ENCODE data around the gene HMG20A. TPM values are rescaled to one million over a fixed set of nuclear protein-coding genes. Genes with fewer than 3 reads are reported as not detected.

The HMG20A gene
- polyA plus RNA-seq, 2 donors: 6.5 to 7.0 TPM

DNA sequence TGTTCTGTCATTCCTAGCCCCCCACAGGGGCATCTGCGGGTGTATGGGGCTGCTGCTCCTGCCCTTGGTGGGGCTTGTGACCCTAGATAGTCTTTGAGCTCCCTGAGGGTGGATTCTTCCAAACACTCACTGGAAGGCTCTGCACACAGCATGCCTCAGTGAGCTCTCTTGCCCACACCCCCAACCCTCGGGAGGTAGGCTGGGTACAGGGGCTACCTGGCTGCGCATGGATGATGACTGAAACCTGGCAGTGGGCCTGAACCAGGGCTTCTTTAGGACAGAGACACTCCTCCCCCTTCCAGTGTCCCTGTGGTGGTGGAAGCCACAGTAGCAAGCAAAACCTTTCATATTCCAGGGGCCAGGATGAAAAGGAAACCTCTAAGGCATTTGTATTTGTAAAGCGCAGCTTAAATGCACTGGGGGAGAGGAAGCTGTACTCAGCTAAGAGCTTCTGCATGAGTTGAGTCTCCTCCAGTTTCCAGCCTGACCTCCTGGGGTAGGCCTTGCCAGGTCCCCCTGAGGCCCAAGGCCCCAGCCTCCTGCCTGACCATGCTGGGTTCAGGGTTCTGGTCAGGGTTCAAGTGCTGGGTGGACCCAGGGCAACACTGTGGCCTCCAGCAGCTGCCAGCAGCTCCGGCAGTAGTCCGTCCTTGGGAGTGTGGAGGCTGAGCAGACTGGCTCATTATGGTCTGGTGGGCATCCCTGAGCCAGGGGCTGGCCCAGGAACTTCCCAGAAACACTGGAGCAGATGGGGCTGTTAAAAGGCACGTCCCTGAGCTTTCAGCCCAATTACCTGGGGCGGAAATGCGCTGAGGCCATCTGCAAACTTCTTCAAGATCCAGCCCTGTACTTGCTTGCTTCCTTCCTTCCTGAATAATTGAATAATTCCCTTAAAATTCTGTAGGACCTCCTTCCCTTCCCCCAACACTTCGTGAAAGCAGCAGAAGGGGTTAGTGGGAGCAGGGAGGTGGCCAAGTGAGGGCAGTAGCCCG is 89.7 kb downstream of the HMG20A start:
- Histone ChIP-seq H3K4me3 (ENCODE audit: low read depth in 1 of 2, low read length in 2 of 2) (no peak overlapping the region), H3K27me3 (ENCODE audit: control insufficient read depth in 1 of 2, insufficient read depth in 2 of 2, low read length in 2 of 2) (no peaks in the 10 kb centered on the region), H3K27ac (ENCODE audit: low read depth in 2 of 2, low read length in 1 of 2) (no peak overlapping the region), H3K4me1 (ENCODE audit: control insufficient read depth in 2 of 2, insufficient read depth in 2 of 2, low read length in 1 of 2) (peaks cover 5 to 19% of the 10 kb centered on the region in 2 donors), H3K36me3 (ENCODE audit: control insufficient read depth in 2 of 2, insufficient read depth in 2 of 2, low read length in 1 of 2) (no peaks in the 10 kb centered on the region), H3K9me3 (ENCODE audit: control insufficient read depth in 2 of 2, insufficient read depth in 1 of 2, low read depth in 1 of 2, low read length in 1 of 2) (no peaks in the 10 kb centered on the region)
- 85 to 87% methylated on average over 11 of the region's 11 CpGs for WGBS, 2 donors

DNA sequence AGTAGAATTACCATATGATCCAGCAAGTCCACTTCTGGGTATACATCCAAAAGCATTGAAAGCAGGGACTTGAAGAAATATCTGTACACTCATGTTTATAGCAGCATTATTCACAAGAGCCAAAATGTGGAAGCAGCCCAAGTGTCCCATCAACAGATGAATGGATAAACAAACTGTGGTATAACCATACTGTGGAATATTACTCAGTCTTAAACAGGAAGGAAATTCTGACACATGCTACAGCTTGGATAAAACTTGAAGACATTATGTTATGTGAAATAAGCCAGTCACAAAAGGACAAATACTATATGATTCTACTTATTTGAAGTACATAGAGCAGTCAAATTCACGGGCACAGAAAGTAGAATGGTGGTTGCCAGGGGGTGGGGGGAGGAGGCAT is 91.2 kb downstream of the HMG20A start:
- H3K4me1 ChIP-seq (ENCODE audit: control insufficient read depth in 2 of 2, insufficient read depth in 2 of 2, low read length in 1 of 2): peaks cover 0 to 10% of the 10 kb centered on the region in 2 donors
- no peak overlapping the region for H3K4me3 ChIP-seq (ENCODE audit: low read depth in 1 of 2, low read length in 2 of 2)
- H3K27me3 ChIP-seq (ENCODE audit: control insufficient read depth in 1 of 2, insufficient read depth in 2 of 2, low read length in 2 of 2): no peaks in the 10 kb centered on the region
- no peak overlapping the region for H3K27ac ChIP-seq (ENCODE audit: low read depth in 2 of 2, low read length in 1 of 2)
- no peaks in the 10 kb centered on the region for H3K36me3 ChIP-seq (ENCODE audit: control insufficient read depth in 2 of 2, insufficient read depth in 2 of 2, low read length in 1 of 2)
- no peaks in the 10 kb centered on the region for H3K9me3 ChIP-seq (ENCODE audit: control insufficient read depth in 2 of 2, insufficient read depth in 1 of 2, low read depth in 1 of 2, low read length in 1 of 2)
- 93 to 95% methylated on average over 1 of the region's 1 CpG for WGBS, 2 donors

DNA sequence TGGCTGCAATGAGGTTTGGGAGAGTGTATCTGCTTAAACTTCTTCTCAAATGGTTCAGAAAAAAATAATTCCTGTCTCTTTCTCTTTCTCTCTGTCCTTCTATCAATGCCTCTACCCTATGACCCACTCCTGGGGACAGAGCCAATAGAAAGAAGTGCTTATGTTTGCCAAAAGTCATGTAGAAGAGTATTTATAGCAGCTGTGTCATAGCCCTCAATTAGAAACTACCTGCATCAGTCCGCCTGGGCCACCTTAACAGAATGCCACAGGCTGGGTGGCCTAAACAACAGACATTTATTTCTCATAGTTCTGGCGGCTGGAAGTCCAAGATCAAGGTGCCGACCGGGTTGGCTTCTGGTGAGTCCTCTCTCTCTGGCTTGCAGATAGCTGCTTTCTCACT is 92.5 kb downstream of the HMG20A start:
- no peaks in the 10 kb centered on the region for H3K36me3 ChIP-seq (ENCODE audit: control insufficient read depth in 2 of 2, insufficient read depth in 2 of 2, low read length in 1 of 2)
- no peaks in the 10 kb centered on the region for H3K27me3 ChIP-seq (ENCODE audit: control insufficient read depth in 1 of 2, insufficient read depth in 2 of 2, low read length in 2 of 2)
- H3K4me1 ChIP-seq (ENCODE audit: control insufficient read depth in 2 of 2, insufficient read depth in 2 of 2, low read length in 1 of 2): peaks cover 0 to 2% of the 10 kb centered on the region in 2 donors
- no peaks in the 10 kb centered on the region for H3K9me3 ChIP-seq (ENCODE audit: control insufficient read depth in 2 of 2, insufficient read depth in 1 of 2, low read depth in 1 of 2, low read length in 1 of 2)
- H3K27ac ChIP-seq (ENCODE audit: low read depth in 2 of 2, low read length in 1 of 2): no peak overlapping the region
- no peak overlapping the region for H3K4me3 ChIP-seq (ENCODE audit: low read depth in 1 of 2, low read length in 2 of 2)
- 82 to 96% methylated on average over 4 of the region's 4 CpGs for WGBS, 2 donors

DNA sequence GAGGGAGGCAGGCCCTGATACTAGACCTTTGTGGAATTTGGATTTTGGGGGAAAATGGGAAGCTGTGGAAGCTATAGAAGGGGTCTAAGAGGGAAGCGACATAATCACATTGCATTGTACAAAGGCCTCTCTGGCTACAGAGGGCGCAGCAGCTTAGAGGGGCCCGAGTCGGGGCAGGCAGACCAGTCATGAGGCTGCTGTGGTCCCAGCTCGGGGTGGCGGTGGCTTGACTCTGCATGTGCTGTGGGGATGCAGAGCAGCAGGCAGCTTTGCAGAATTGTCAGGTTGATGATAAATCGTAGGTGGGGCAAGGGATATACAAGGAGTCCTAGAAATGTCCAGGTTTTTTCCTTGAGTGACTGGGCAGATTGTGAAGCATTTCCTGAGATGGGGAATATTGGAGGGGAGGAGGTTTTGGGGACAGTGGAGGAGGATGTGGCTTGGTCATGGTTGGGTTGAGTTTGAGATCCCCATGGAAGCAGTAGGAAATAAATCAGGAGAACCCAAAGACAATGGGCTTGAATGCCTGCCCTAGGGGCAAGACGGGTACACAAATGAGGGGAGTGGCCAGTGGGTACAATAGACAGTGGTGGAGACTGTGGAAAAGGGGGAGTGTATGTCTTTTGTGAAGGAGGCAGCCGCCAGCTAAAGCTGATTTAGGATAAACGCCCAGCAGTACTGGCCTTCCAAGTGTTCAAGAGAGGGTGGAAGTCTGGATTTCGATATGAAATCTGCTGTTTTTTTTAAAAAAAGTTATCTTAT is 94.1 kb downstream of the HMG20A start:
- no peak overlapping the region for H3K27ac ChIP-seq (ENCODE audit: low read depth in 2 of 2, low read length in 1 of 2)
- H3K27me3 ChIP-seq (ENCODE audit: control insufficient read depth in 1 of 2, insufficient read depth in 2 of 2, low read length in 2 of 2): no peaks in the 10 kb centered on the region
- H3K4me1 ChIP-seq (ENCODE audit: control insufficient read depth in 2 of 2, insufficient read depth in 2 of 2, low read length in 1 of 2): no peaks in the 10 kb centered on the region
- H3K9me3 ChIP-seq (ENCODE audit: control insufficient read depth in 2 of 2, insufficient read depth in 1 of 2, low read depth in 1 of 2, low read length in 1 of 2): no peaks in the 10 kb centered on the region
- WGBS, 2 donors: 88 to 89% methylated on average over 11 of the region's 11 CpGs
- H3K4me3 ChIP-seq (ENCODE audit: low read depth in 1 of 2, low read length in 2 of 2): no peak overlapping the region
- no peaks in the 10 kb centered on the region for H3K36me3 ChIP-seq (ENCODE audit: control insufficient read depth in 2 of 2, insufficient read depth in 2 of 2, low read length in 1 of 2)

DNA sequence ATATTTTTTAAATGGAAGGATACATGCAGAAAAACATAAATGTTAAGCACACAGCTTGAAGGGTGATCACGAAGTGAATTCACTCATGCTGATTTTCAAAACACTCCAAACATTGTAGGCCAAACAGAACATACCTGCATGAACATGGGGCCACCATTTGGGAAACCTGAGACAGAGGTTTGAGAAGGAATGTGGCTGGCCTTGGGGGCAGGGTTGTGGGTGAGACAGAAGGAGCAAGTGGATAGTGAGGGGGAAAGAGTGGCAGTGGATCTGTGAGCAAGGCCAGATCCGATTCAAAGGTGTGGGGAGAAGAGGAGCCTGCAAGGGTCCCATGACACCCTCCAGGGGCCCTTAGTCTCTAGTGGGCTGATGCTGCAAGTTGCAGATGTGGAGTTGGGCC is 94.9 kb downstream of the HMG20A start:
- no peak overlapping the region for H3K27ac ChIP-seq (ENCODE audit: low read depth in 2 of 2, low read length in 1 of 2)
- no peak overlapping the region for H3K4me3 ChIP-seq (ENCODE audit: low read depth in 1 of 2, low read length in 2 of 2)
- H3K27me3 ChIP-seq (ENCODE audit: control insufficient read depth in 1 of 2, insufficient read depth in 2 of 2, low read length in 2 of 2): no peaks in the 10 kb centered on the region
- 92 to 97% methylated on average over 2 of the region's 2 CpGs for WGBS, 2 donors
- H3K36me3 ChIP-seq (ENCODE audit: control insufficient read depth in 2 of 2, insufficient read depth in 2 of 2, low read length in 1 of 2): no peaks in the 10 kb centered on the region
- H3K4me1 ChIP-seq (ENCODE audit: control insufficient read depth in 2 of 2, insufficient read depth in 2 of 2, low read length in 1 of 2): no peaks in the 10 kb centered on the region
- no peaks in the 10 kb centered on the region for H3K9me3 ChIP-seq (ENCODE audit: control insufficient read depth in 2 of 2, insufficient read depth in 1 of 2, low read depth in 1 of 2, low read length in 1 of 2)

DNA sequence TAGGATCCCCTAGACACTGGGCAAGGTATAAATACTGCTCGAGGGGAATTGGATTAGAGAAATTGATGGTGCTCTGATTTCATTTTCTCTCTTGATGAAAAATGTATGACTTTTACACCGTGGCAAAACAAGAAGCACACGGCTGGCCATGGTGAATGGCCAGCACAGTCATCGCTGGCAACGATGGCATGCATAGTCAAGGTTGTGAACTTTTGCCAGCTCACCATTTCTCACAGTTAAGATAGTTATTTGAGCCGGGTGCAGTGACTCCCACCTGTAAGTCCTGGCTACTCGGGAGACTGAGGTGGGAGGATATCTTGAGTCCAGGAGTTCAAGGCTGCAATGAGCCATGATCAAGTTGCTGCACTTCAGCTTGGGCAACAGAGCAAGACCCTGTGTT is 95.4 kb downstream of the HMG20A start:
- WGBS, 2 donors: 86 to 91% methylated on average over 7 of the region's 7 CpGs
- Histone ChIP-seq H3K27me3 (ENCODE audit: control insufficient read depth in 1 of 2, insufficient read depth in 2 of 2, low read length in 2 of 2) (no peaks in the 10 kb centered on the region), H3K36me3 (ENCODE audit: control insufficient read depth in 2 of 2, insufficient read depth in 2 of 2, low read length in 1 of 2) (no peaks in the 10 kb centered on the region), H3K4me1 (ENCODE audit: control insufficient read depth in 2 of 2, insufficient read depth in 2 of 2, low read length in 1 of 2) (no peaks in the 10 kb centered on the region), H3K4me3 (ENCODE audit: low read depth in 1 of 2, low read length in 2 of 2) (no peak overlapping the region), H3K9me3 (ENCODE audit: control insufficient read depth in 2 of 2, insufficient read depth in 1 of 2, low read depth in 1 of 2, low read length in 1 of 2) (no peaks in the 10 kb centered on the region), H3K27ac (ENCODE audit: low read depth in 2 of 2, low read length in 1 of 2) (no peak overlapping the region)

DNA sequence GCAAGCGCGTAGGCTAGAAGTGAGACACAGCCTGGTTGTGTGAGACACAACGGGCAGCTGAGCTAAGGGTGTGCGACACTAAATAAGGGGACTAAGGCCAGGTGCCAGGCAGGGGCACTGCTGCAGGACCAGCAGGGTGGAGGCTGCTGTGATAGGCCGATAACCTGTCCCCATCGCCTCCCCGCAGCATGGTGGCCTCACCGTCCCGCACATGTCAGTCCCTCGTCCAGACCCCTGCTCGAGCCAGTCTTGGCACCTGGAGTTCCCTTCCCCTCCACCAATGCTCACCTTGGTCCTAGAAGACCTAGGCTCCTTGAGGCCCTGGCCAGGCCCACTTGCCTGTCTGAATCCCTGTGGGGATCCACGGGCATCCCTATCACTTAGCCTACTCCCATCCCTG is 96.1 kb downstream of the HMG20A start:
- Histone ChIP-seq H3K9me3 (ENCODE audit: control insufficient read depth in 2 of 2, insufficient read depth in 1 of 2, low read depth in 1 of 2, low read length in 1 of 2) (no peaks in the 10 kb centered on the region), H3K4me3 (ENCODE audit: low read depth in 1 of 2, low read length in 2 of 2) (no peak overlapping the region), H3K27me3 (ENCODE audit: control insufficient read depth in 1 of 2, insufficient read depth in 2 of 2, low read length in 2 of 2) (no peaks in the 10 kb centered on the region), H3K4me1 (ENCODE audit: control insufficient read depth in 2 of 2, insufficient read depth in 2 of 2, low read length in 1 of 2) (no peaks in the 10 kb centered on the region), H3K27ac (ENCODE audit: low read depth in 2 of 2, low read length in 1 of 2) (no peak overlapping the region), H3K36me3 (ENCODE audit: control insufficient read depth in 2 of 2, insufficient read depth in 2 of 2, low read length in 1 of 2) (no peaks in the 10 kb centered on the region)
- WGBS, 2 donors: 92 to 95% methylated on average over 12 of the region's 12 CpGs

DNA sequence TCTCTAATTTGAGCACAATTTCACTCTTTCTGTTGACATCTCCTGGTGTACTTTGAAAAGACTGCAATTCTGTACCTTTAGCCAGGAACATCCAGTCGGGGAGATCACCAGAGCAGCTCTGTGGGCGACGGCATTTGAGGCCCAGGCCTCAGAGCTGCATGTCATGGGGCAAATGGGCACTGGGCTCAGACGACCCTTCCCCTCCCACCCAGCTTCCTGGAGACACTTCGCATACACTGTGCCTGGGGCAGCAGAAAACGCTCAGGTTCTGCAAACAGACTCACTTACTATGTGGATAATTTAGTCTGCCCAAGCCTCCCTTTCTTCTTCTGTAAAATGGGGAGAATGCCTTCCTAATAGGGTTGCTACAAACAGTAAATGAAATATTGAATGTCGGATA is 96.9 kb downstream of the HMG20A start:
- 89 to 92% methylated on average over 7 of the region's 7 CpGs for WGBS, 2 donors
- Histone ChIP-seq H3K27me3 (ENCODE audit: control insufficient read depth in 1 of 2, insufficient read depth in 2 of 2, low read length in 2 of 2) (no peaks in the 10 kb centered on the region), H3K4me1 (ENCODE audit: control insufficient read depth in 2 of 2, insufficient read depth in 2 of 2, low read length in 1 of 2) (no peaks in the 10 kb centered on the region), H3K36me3 (ENCODE audit: control insufficient read depth in 2 of 2, insufficient read depth in 2 of 2, low read length in 1 of 2) (no peaks in the 10 kb centered on the region), H3K27ac (ENCODE audit: low read depth in 2 of 2, low read length in 1 of 2) (no peak overlapping the region), H3K4me3 (ENCODE audit: low read depth in 1 of 2, low read length in 2 of 2) (no peak overlapping the region), H3K9me3 (ENCODE audit: control insufficient read depth in 2 of 2, insufficient read depth in 1 of 2, low read depth in 1 of 2, low read length in 1 of 2) (no peaks in the 10 kb centered on the region)

DNA sequence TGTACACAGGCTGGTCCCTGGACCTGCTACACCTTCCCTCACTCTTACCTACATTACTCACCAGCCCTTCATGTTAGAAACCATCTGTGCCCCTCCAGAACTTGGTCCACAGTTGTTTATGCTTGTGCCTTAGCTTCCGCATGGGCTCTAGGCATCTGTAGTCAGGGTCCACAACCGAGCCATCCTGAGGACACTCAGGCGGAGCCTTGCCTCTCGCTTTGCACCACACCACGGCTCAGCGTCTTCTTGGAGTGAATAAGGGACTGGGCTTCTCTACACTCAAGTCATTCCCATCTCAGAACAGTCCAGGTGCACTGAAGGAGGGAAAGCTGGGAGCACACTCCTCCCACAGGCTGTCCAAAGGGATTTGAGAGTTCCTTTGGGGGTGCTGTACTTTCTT is 97.8 kb downstream of the HMG20A start:
- H3K36me3 ChIP-seq (ENCODE audit: control insufficient read depth in 2 of 2, insufficient read depth in 2 of 2, low read length in 1 of 2): no peaks in the 10 kb centered on the region
- no peaks in the 10 kb centered on the region for H3K9me3 ChIP-seq (ENCODE audit: control insufficient read depth in 2 of 2, insufficient read depth in 1 of 2, low read depth in 1 of 2, low read length in 1 of 2)
- no peaks in the 10 kb centered on the region for H3K4me1 ChIP-seq (ENCODE audit: control insufficient read depth in 2 of 2, insufficient read depth in 2 of 2, low read length in 1 of 2)
- H3K4me3 ChIP-seq (ENCODE audit: low read depth in 1 of 2, low read length in 2 of 2): no peak overlapping the region
- H3K27me3 ChIP-seq (ENCODE audit: control insufficient read depth in 1 of 2, insufficient read depth in 2 of 2, low read length in 2 of 2): no peaks in the 10 kb centered on the region
- H3K27ac ChIP-seq (ENCODE audit: low read depth in 2 of 2, low read length in 1 of 2): no peak overlapping the region
- 89 to 96% methylated on average over 6 of the region's 6 CpGs for WGBS, 2 donors

Data from esophagus (tissue), 2 donors.